ENCODE data around the gene TNNI3. TPM values are rescaled to one million over a fixed set of nuclear protein-coding genes. Genes with fewer than 3 reads are reported as not detected.
A peak's percentile ranks its signal among the peaks of the same experiment; 100 is the strongest.
"Not testable (repeated sequence)": the region's sequence is repeated elsewhere in the genome, so short reads cannot be mapped to it uniquely, and the experiment has no call there.

The TNNI3 gene
- not detected for total RNA-seq

- peaks cover 4% of the 10 kb centered on the region for H3K9me3 Mint-ChIP-seq
- no peak for ATAC-seq (replicated peaks)
- no peak within 1 kb of the TSS for H3K4me3 Mint-ChIP-seq
- H3K36me3 Mint-ChIP-seq (ENCODE audit: low read depth): no peaks in the 10 kb centered on the region
- H3K27ac Mint-ChIP-seq: no peak within 1 kb of the TSS
- peaks cover 11% of the 10 kb centered on the region for H3K4me1 Mint-ChIP-seq
- peaks cover 4% of the 10 kb centered on the region for H3K27me3 Mint-ChIP-seq
Measured at GRCh38 chr19:55157064-55157908, at the start of gene TNNI3. Gene TNNI3, minus strand, starts transcription at chr19:55157732. Its CDS starts 143 bp downstream, at chr19:55157589.

DNA sequence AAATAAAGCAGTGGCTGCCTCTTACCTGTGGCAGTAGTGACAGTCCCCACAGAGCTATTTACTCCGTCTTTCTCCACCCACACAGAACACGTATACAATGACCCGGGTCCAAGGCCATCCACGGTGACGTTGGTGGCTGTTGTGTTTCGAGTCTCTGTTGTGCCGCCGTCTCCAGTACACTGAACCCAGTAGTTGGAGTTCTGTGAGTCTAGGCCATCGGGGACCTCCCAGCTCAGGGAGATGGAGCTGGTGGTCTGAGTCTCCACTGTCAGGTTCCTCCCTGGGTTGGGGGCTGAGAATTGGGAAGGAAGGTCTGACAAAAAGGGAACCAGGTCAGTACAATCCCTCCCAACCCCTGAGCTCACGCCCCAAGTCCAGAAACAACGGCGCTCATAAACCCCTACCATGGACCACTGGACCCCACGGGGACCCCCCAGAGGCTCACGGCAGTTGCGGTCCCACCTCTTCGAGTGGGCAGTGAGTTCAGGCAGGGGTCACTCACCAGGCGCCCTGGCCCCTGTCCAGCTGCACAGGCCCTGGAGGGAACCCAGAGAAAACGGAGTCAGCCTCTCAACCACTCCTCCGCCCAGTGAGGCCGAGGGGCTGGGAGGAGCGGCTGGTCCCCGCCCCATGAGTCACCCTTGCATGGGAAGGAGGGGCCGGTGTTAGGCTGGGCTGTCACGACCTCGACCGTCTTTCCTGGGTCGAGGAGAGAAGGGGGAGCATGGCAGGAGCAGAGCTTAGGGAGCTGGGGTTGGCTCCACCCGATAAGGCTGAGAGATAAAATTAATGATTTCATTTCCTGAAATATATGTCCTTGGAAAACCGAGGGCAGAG, 49.4 kb upstream of the TNNI3 start:
- Mint-ChIP-seq H3K4me1 (no peaks in the 10 kb centered on the region), H3K36me3 (ENCODE audit: low read depth) (no peaks in the 10 kb centered on the region), H3K27me3 (peaks cover 22% of the 10 kb centered on the region), H3K9me3 (no peaks in the 10 kb centered on the region), H3K27ac (no peak overlapping the region), H3K4me3 (no peak overlapping the region)
- peak; percentile 62 for ATAC-seq (replicated peaks)

- H3K9me3 Mint-ChIP-seq; H3K4me1 Mint-ChIP-seq; ATAC-seq (replicated peaks); H3K27ac Mint-ChIP-seq; H3K4me3 Mint-ChIP-seq; H3K36me3 Mint-ChIP-seq (ENCODE audit: low read depth): not testable (repeated sequence)
- peaks cover 32% of the 10 kb centered on the region for H3K27me3 Mint-ChIP-seq
Measured at GRCh38 chr19:55202199-55202598, 44.7 kb upstream of the TNNI3 start.

DNA sequence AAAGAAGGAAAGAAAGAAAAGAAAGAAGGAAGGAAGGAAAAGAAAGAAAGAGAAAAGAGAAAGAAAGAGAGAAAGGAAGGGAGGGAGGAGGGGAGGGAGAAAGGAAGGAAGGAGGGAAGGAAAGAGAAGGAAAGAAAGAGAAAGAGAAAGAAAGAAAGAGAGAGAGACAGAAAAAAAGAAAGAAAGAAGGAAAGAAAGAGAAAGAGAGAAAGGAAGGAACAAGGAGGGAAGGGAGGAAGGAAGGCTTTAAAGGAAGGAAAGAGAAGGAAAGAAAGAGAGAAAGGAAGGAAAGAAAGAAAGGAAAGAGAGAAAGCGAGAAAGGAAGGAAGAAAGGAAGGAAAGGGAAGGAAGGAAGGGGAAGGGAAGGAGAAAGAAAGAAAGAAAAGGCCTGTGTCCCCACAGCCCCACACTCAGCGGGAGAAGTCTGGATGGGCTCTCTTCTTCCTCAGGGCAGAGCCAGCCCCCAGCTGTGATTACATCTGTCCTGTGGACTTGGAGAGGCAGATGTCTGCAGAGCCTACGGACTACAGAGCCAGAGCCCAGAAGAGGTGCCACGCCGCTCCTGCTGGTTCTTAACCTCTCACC, 42.2 kb upstream of the TNNI3 start:
- ATAC-seq (replicated peaks): no peak
- H3K27ac Mint-ChIP-seq: no peak overlapping the region
- no peaks in the 10 kb centered on the region for H3K36me3 Mint-ChIP-seq (ENCODE audit: low read depth)
- no peaks in the 10 kb centered on the region for H3K4me1 Mint-ChIP-seq
- H3K4me3 Mint-ChIP-seq: no peak overlapping the region
- peaks cover 27% of the 10 kb centered on the region for H3K27me3 Mint-ChIP-seq
- H3K9me3 Mint-ChIP-seq: no peaks in the 10 kb centered on the region

GRCh38 chr19:55198651-55199050, 41.1 kb upstream of the TNNI3 start:
- Mint-ChIP-seq H3K9me3 (no peaks in the 10 kb centered on the region), H3K27me3 (peaks cover 24% of the 10 kb centered on the region), H3K27ac (no peak overlapping the region), H3K36me3 (ENCODE audit: low read depth) (no peaks in the 10 kb centered on the region), H3K4me3 (no peak overlapping the region), H3K4me1 (no peaks in the 10 kb centered on the region)
- no peak for ATAC-seq (replicated peaks)

- peaks cover 20% of the 10 kb centered on the region for H3K27me3 Mint-ChIP-seq
- no peaks in the 10 kb centered on the region for H3K4me1 Mint-ChIP-seq
- no peaks in the 10 kb centered on the region for H3K36me3 Mint-ChIP-seq (ENCODE audit: low read depth)
- no peak overlapping the region for H3K27ac Mint-ChIP-seq
- H3K9me3 Mint-ChIP-seq: no peaks in the 10 kb centered on the region
- no peak for ATAC-seq (replicated peaks)
- no peak overlapping the region for H3K4me3 Mint-ChIP-seq
Measured at GRCh38 chr19:55197528-55197927, 40.0 kb upstream of the TNNI3 start.

DNA sequence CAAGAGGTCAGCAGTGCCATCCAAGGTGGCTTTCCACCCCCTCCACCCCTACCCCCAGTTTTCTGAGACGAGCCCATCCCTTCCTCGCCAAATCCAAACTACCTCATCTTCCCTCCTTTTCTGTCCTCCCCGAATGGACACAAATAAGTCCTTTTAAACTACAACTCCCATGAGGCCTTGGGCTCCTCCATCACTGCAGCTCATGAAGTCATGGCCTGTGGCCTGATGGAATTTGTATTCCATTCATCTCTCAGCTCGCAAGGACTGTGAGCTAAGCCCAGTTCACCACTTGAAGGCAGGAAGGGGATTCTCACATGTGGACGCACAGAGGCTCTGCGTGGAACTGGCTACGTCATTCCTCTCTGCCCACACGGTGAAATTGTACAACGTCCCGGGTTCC, 39.3 kb upstream of the TNNI3 start:
- no peak overlapping the region for H3K4me3 Mint-ChIP-seq
- no peak overlapping the region for H3K27ac Mint-ChIP-seq
- H3K9me3 Mint-ChIP-seq: no peaks in the 10 kb centered on the region
- ATAC-seq (replicated peaks): no peak
- no peaks in the 10 kb centered on the region for H3K4me1 Mint-ChIP-seq
- H3K36me3 Mint-ChIP-seq (ENCODE audit: low read depth): no peaks in the 10 kb centered on the region
- H3K27me3 Mint-ChIP-seq: peaks cover 21% of the 10 kb centered on the region

GRCh38 chr19:55193481-55193880, 35.9 kb upstream of the TNNI3 start:
- H3K4me3 Mint-ChIP-seq: no peak overlapping the region
- H3K36me3 Mint-ChIP-seq (ENCODE audit: low read depth): no peaks in the 10 kb centered on the region
- ATAC-seq (replicated peaks): no peak
- no peaks in the 10 kb centered on the region for H3K9me3 Mint-ChIP-seq
- H3K27me3 Mint-ChIP-seq: peaks cover 8% of the 10 kb centered on the region
- peaks cover 4% of the 10 kb centered on the region for H3K4me1 Mint-ChIP-seq
- H3K27ac Mint-ChIP-seq: no peak overlapping the region

DNA sequence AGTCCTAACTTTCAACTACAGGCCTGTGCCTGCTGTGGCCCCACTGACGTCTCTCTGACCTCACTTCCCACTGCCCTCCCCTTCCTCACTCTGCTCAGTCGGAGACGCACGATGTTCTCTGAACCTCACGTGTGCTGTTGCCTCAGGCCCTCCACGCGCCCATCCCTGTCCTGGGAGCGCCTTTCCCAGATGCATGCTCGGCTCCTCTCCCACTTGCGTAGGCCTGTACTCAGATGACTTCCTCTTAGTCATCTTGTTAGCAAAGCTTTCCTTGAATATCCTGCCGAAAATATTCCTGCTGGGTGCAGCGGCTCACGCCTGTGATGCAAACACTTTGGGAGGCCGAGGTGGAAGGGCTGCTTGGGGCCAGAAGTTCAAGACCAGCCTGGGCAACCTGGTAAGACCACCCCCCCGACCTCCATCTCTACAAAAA, 31.9 kb upstream of the TNNI3 start:
- no peak overlapping the region for H3K27ac Mint-ChIP-seq

GRCh38 chr19:55188625-55189024, 31.1 kb upstream of the TNNI3 start:
- no peaks in the 10 kb centered on the region for H3K9me3 Mint-ChIP-seq
- H3K27ac Mint-ChIP-seq: no peak overlapping the region
- no peak for ATAC-seq (replicated peaks)
- no peak overlapping the region for H3K4me3 Mint-ChIP-seq
- peaks cover 14% of the 10 kb centered on the region for H3K27me3 Mint-ChIP-seq
- peaks cover 4% of the 10 kb centered on the region for H3K4me1 Mint-ChIP-seq
- no peaks in the 10 kb centered on the region for H3K36me3 Mint-ChIP-seq (ENCODE audit: low read depth)

More for the DNA sequence above, 31.9 kb upstream of the TNNI3 start:
- Mint-ChIP-seq H3K4me1 (peaks cover 4% of the 10 kb centered on the region), H3K27me3 (peaks cover 11% of the 10 kb centered on the region), H3K4me3 (no peak overlapping the region), H3K36me3 (ENCODE audit: low read depth) (no peaks in the 10 kb centered on the region), H3K9me3 (no peaks in the 10 kb centered on the region)
- no peak for ATAC-seq (replicated peaks)

- Mint-ChIP-seq H3K27me3 (peaks cover 13% of the 10 kb centered on the region), H3K4me1 (peaks cover 4% of the 10 kb centered on the region), H3K36me3 (ENCODE audit: low read depth) (no peaks in the 10 kb centered on the region), H3K27ac (no peak overlapping the region), H3K9me3 (no peaks in the 10 kb centered on the region), H3K4me3 (no peak overlapping the region)
- no peak for ATAC-seq (replicated peaks)
Measured at GRCh38 chr19:55186080-55186479, 28.5 kb upstream of the TNNI3 start.

- no peaks in the 10 kb centered on the region for H3K9me3 Mint-ChIP-seq
- H3K36me3 Mint-ChIP-seq (ENCODE audit: low read depth): no peaks in the 10 kb centered on the region
- no peak for ATAC-seq (replicated peaks)
- peaks cover 26% of the 10 kb centered on the region for H3K27me3 Mint-ChIP-seq
- H3K4me1 Mint-ChIP-seq: peaks cover 5% of the 10 kb centered on the region
- H3K4me3 Mint-ChIP-seq: no peak overlapping the region
- H3K27ac Mint-ChIP-seq: no peak overlapping the region
Measured at GRCh38 chr19:55181740-55182139, 24.2 kb upstream of the TNNI3 start.

- Mint-ChIP-seq H3K9me3 (no peaks in the 10 kb centered on the region), H3K27ac (no peak within 1 kb of the TSS), H3K36me3 (ENCODE audit: low read depth) (no peaks in the 10 kb centered on the region), H3K4me3 (peak within 1 kb of the TSS; percentile 64), H3K27me3 (peaks cover 19% of the 10 kb centered on the region), H3K4me1 (peaks cover 5% of the 10 kb centered on the region)
- peak; percentile 67 for ATAC-seq (replicated peaks)
Measured at GRCh38 chr19:55179606-55180484, 22.3 kb upstream of the TNNI3 start, which contains the start of gene SYT5. Gene SYT5, minus strand, starts transcription at chr19:55180289. Its CDS starts 1,248 bp downstream, at chr19:55179041.
